Smooth muscle cell (in vitro differentiated cells): Measurements from ENCODE around the gene RAET1G. TPM values are rescaled to one million over a fixed set of nuclear protein-coding genes. Genes with fewer than 3 reads are reported as not detected.

Source experiments
- DNase-seq: peaks from one replicate; lab custom pipeline; 2025; ENCODE audit not compliant: unreplicated experiment; lab: John Stamatoyannopoulos, UW
- H2AFZ ChIP-seq: fragments of 200-600 bp; sonication (generic); 2 replicates; pipeline ENCODE4 v1.6.0; 2016; ENCODE audit warnings: antibody characterized with exemption, low read depth, mild to moderate bottlenecking
- H3F3A ChIP-seq: fragments of 200-600 bp; sonication (generic); 2 replicates; pipeline ENCODE4 v1.6.0; 2017; ENCODE audit warnings: antibody characterized with exemption, low read depth
- H3K27ac ChIP-seq: fragments of 200-600 bp; sonication (generic); 2 replicates; pipeline ENCODE4 v1.5.1; 2016; ENCODE audit warnings: low read depth, mild to moderate bottlenecking
- H3K27me3 ChIP-seq: fragments of 200-600 bp; sonication (generic); 2 replicates; pipeline ENCODE4 v1.6.1; 2016; ENCODE audit warnings: low read depth, mild to moderate bottlenecking
- H3K36me3 ChIP-seq: fragments of 200-600 bp; sonication (generic); 2 replicates; pipeline ENCODE4 v1.5.1; 2016; ENCODE audit warnings: low read depth
- H3K4me1 ChIP-seq: fragments of 200-600 bp; sonication (generic); 2 replicates; pipeline ENCODE4 v1.5.1; 2016; ENCODE audit warnings: low read depth
- H3K4me2 ChIP-seq: fragments of 200-600 bp; sonication (generic); 2 replicates; pipeline ENCODE4 v1.6.0; 2016; ENCODE audit warnings: mild to moderate bottlenecking
- H3K4me3 ChIP-seq: fragments of 200-600 bp; sonication (generic); 2 replicates; pipeline ENCODE4 v1.5.1; 2016; ENCODE audit warnings: mild to moderate bottlenecking
- H3K79me2 ChIP-seq: fragments of 200-600 bp; sonication (generic); 2 replicates; pipeline ENCODE4 v1.6.0; 2016; ENCODE audit warnings: low read depth, mild to moderate bottlenecking
- H3K9ac ChIP-seq: fragments of 200-600 bp; sonication (generic); 2 replicates; pipeline ENCODE4 v1.6.0; 2016; ENCODE audit warnings: low read depth
- H3K9me3 ChIP-seq: fragments of 200-600 bp; sonication (generic); replicated peaks from 2 replicates; pipeline ENCODE4 v1.5.1; 2016; ENCODE audit warnings: low read depth
- H4K20me1 ChIP-seq: fragments of 200-600 bp; sonication (generic); 2 replicates; pipeline ENCODE4 v1.6.0; 2016; ENCODE audit warnings: low read depth
- WGBS: methylation state at CpG from one replicate; pipeline ENCODE4 v1.1.7; 2016; ENCODE audit warnings: low lambda C conversion rate; 5-methylcytosine and 5-hydroxymethylcytosine counted together
- polyA plus RNA-seq: library from polyadenylated mRNA; unstranded; fragments of >200 nt; fragmentation: Nextera tagmentation; extraction: Ambion mirVana; gene quantifications from 2 replicates; pipeline ENCODE4 v1.2.1, GENCODE V29; 2016
- total RNA-seq: library from RNA; depleted of rRNA; stranded (reverse); fragments of >200 nt; gene quantifications from 2 replicates; pipeline ENCODE4 v1.2.3, GENCODE V29; 2014
- TF ChIP-seq, protein P1 (sequence below): fragments of 200-600 bp; sonication (generic); IDR thresholded peaks from 2 replicates; pipeline ENCODE4 v1.5.1; 2017; ENCODE audit warnings: borderline replicate concordance, mild to moderate bottlenecking, antibody characterized with exemption; ENCODE audit not compliant: insufficient read depth, poor library complexity, severe bottlenecking

RAET1G gene
- total and polyA plus RNA-seq, 2 experiments from 2014 or later: 1.7 to 2.4 TPM

DNA sequence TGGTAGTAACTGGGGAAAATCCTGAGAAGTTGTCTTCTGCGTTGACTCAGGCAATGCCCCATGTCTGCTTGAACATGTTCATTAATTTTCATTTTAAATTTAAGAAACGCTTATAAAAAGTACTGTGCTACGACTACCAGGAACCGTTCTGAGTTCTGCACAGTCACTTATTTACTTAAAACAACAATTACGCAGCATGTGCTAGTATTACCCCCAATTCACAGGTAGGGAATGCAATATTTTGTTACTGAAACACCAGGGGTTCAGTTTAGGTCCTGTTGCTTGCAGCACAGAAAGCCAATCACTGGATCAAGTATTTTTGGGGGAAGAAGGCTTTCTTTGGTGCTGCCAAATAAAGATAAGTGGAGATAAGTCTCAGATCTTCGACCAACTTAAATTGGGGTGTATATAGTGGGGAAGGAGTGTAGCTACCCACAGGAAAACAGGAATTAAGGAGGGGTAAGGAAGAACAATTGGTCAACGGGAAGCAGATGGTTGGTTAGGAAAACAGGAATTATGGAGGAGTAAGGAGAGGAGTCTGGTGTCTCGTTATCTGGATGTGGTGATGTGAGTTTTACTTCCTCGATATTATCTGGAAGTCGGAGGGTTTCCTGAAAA, 53.5 kb downstream of the RAET1G start:
- Histone ChIP-seq H2AFZ (no peak overlapping the region), H3K9me3 (no peaks in the 10 kb centered on the region), H3K4me2 (no peak overlapping the region), H3F3A (no peaks in the 10 kb centered on the region), H3K27ac (no peak overlapping the region), H3K4me3 (no peak overlapping the region), H3K9ac (no peak overlapping the region), H3K27me3 (no peaks in the 10 kb centered on the region), H3K4me1 (no peaks in the 10 kb centered on the region), H3K36me3 (no peaks in the 10 kb centered on the region), H3K79me2 (no peaks in the 10 kb centered on the region), H4K20me1 (no peaks in the 10 kb centered on the region)
- TF ChIP-seq, protein P1, sequence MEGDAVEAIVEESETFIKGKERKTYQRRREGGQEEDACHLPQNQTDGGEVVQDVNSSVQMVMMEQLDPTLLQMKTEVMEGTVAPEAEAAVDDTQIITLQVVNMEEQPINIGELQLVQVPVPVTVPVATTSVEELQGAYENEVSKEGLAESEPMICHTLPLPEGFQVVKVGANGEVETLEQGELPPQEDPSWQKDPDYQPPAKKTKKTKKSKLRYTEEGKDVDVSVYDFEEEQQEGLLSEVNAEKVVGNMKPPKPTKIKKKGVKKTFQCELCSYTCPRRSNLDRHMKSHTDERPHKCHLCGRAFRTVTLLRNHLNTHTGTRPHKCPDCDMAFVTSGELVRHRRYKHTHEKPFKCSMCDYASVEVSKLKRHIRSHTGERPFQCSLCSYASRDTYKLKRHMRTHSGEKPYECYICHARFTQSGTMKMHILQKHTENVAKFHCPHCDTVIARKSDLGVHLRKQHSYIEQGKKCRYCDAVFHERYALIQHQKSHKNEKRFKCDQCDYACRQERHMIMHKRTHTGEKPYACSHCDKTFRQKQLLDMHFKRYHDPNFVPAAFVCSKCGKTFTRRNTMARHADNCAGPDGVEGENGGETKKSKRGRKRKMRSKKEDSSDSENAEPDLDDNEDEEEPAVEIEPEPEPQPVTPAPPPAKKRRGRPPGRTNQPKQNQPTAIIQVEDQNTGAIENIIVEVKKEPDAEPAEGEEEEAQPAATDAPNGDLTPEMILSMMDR: no peak
- no peak for DNase-seq
- 84% methylated on average over 10 of the region's 10 CpGs for WGBS

DNA sequence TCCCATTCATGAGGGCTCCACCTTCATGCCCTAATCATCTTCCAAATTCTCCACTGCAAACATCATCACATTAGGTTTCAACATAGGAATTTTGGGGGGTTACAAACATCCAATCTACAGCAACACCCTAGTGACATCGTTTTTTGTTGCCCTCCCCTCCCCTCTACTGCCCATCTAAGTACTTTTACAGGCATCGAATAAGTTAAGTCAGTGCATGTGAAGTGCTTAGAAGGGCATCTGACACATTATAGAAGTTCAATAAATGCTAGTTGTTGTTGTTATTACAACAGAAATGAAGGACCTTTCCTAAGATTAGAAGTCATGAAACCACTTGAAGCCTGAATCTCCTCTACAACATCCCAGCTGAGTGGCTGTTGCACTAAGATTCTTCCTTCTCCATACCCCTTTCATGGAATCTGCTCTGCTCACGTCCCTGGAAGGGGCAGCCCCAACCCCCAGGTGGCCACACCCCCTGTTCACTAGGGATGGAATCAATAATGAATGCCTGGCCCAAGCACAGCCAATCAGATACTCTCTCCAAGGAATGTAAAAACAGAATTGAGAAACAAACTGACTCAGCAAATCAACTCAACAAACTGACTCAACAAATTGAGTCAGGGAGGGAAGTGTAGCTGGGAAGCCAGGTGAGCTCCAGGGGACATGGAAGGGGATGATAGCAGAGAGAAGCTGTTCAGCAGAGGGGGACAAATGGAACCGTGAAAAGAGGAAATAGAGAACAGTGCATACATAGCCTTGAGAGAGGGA, 54.9 kb downstream of the RAET1G start:
- H3K27me3 ChIP-seq: no peaks in the 10 kb centered on the region
- H3K4me2 ChIP-seq: no peak overlapping the region
- peaks cover under 1% of the 10 kb centered on the region for H3K4me1 ChIP-seq
- WGBS: 61% methylated on average over 4 of the region's 4 CpGs
- no peak for DNase-seq
- TF ChIP-seq, protein P1: no peak
- H4K20me1 ChIP-seq: no peaks in the 10 kb centered on the region
- H3K36me3 ChIP-seq: no peaks in the 10 kb centered on the region
- no peak overlapping the region for H3K27ac ChIP-seq
- no peaks in the 10 kb centered on the region for H3K79me2 ChIP-seq
- no peak overlapping the region for H3K9ac ChIP-seq
- no peaks in the 10 kb centered on the region for H3K9me3 ChIP-seq
- no peak overlapping the region for H3K4me3 ChIP-seq
- no peak overlapping the region for H2AFZ ChIP-seq
- no peaks in the 10 kb centered on the region for H3F3A ChIP-seq

Other genes starting within 250 kb of the RAET1G start
- 28.3 and 32.0 TPM in 2 replicates for gene LATS1, start 205.0 kb downstream of the RAET1G start, total RNA-seq
- 8.5 and 10.0 TPM in 2 replicates for gene LATS1, start 205.0 kb downstream of the RAET1G start, polyA plus RNA-seq
- 33.8 and 39.0 TPM in 2 replicates for gene NUP43, start 176.6 kb downstream of the RAET1G start, total RNA-seq
- 5.9 and 8.3 TPM in 2 replicates for gene NUP43, start 176.6 kb downstream of the RAET1G start, polyA plus RNA-seq
- gene PCMT1, start 173.4 kb downstream of the RAET1G start, total RNA-seq: 96.9 and 97.9 TPM in 2 replicates
- 133 and 139 TPM in 2 replicates for gene PCMT1, start 173.4 kb downstream of the RAET1G start, polyA plus RNA-seq
- gene LRP11, start 58.8 kb downstream of the RAET1G start, total RNA-seq: 69.5 and 85.5 TPM in 2 replicates
- gene LRP11, start 58.8 kb downstream of the RAET1G start, polyA plus RNA-seq: 62.0 and 75.3 TPM in 2 replicates
- not detected in 2 replicates for gene RAET1E, start 25.0 kb downstream of the RAET1G start, total RNA-seq
- not detected in 2 replicates for gene RAET1E, start 25.0 kb downstream of the RAET1G start, polyA plus RNA-seq
- 8.8 and 9.8 TPM in 2 replicates for gene ULBP2, start 18.9 kb upstream of the RAET1G start, total RNA-seq
- 9.4 and 11.7 TPM in 2 replicates for gene ULBP2, start 18.9 kb upstream of the RAET1G start, polyA plus RNA-seq
- gene ULBP1, start 40.8 kb upstream of the RAET1G start, total RNA-seq: 0.72 and 1.5 TPM in 2 replicates
- gene ULBP1, start 40.8 kb upstream of the RAET1G start, polyA plus RNA-seq: 1.5 and 1.7 TPM in 2 replicates
- 1.4 and 3.6 TPM in 2 replicates for gene RAET1L, start 102.4 kb upstream of the RAET1G start, total RNA-seq
- gene RAET1L, start 102.4 kb upstream of the RAET1G start, polyA plus RNA-seq: 0.23 and 0.85 TPM in 2 replicates
- gene ULBP3, start 146.0 kb upstream of the RAET1G start, total RNA-seq: 6.0 and 11.7 TPM in 2 replicates
- 2.4 and 3.4 TPM in 2 replicates for gene ULBP3, start 146.0 kb upstream of the RAET1G start, polyA plus RNA-seq
- 7.1 and 7.9 TPM in 2 replicates for gene PPP1R14C, start 219.9 kb upstream of the RAET1G start, total RNA-seq
- gene PPP1R14C, start 219.9 kb upstream of the RAET1G start, polyA plus RNA-seq: 2.6 and 11.1 TPM in 2 replicates